BJ (cell line): ENCODE results near the gene HS6ST3. TPM values are rescaled to one million over a fixed set of nuclear protein-coding genes. Genes with fewer than 3 reads are reported as not detected.

Experiments used
- CTCF ChIA-PET: fragments of 350-600 bp; formaldehyde crosslinking; extraction: SDS; loops from one replicate; lab custom pipeline; 2021; ENCODE audit warnings: antibody characterized with exemption, inconsistent platforms; lab: Yijun Ruan, JAX
- POLR2A ChIA-PET: fragments of 300-600 bp; sonication (Branson Sonifier 250); formaldehyde crosslinking; extraction: SDS; loops from one replicate; lab custom pipeline; 2021; ENCODE audit warnings: antibody characterized with exemption; lab: Charles Lee
- DNase-seq: peaks from one replicate; pipeline ENCODE4 v3.0.0-alpha.2; 2011; ENCODE audit warnings: low read depth
- H3K27me3 ChIP-seq: 2 replicates; pipeline ENCODE4 v1.6.0; 2011; ENCODE audit warnings: low read length; ENCODE audit not compliant: control insufficient read depth, insufficient read depth
- H3K36me3 ChIP-seq: 2 replicates; pipeline ENCODE4 v1.5.1; 2011; ENCODE audit warnings: low read length; ENCODE audit not compliant: control insufficient read depth, insufficient read depth
- H3K4me3 ChIP-seq: 2 replicates; pipeline ENCODE4 v1.5.1; 2011; ENCODE audit warnings: low read depth, mild to moderate bottlenecking, control low read depth, low read length
- polyA plus RNA-seq: library from polyadenylated mRNA; depleted of rRNA; stranded (reverse); fragments of >200 nt; gene quantifications from 2 replicates; pipeline ENCODE4 v1.2.3, GENCODE V29; 2011
- TF ChIP-seq, protein P1 (sequence below): IDR thresholded peaks from 2 replicates; pipeline ENCODE4 v1.5.1; 2011; ENCODE audit warnings: low read depth, mild to moderate bottlenecking, control low read depth, inconsistent platforms, low read length, moderate library complexity; ENCODE audit not compliant: insufficient read depth

Gene HS6ST3
- polyA plus RNA-seq, 1 experiment, result not detected

DNA sequence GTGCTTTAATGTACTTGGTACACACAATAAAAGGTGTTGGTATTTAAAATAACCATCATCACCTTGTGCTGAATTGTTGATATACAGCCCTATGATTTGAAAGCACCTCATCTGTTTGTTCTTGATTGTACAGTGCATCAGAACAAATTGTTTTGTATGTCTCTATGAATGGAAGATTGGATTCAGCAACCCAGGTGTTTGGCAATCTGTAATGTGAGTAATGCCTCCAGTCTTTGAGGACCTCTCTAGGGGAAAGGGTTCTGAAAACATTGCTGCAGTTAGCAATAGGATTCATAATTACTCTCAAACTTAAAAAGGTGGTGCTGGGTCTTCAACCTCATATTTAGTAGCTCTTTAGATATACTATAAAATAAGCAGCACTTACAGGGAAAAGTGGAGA, 562.6 kb downstream of the HS6ST3 start:
- ChIA-PET POLR2A (no interaction called here), CTCF (no interaction called here)
- no peaks in the 10 kb centered on the region for H3K36me3 ChIP-seq
- TF ChIP-seq, protein P1, sequence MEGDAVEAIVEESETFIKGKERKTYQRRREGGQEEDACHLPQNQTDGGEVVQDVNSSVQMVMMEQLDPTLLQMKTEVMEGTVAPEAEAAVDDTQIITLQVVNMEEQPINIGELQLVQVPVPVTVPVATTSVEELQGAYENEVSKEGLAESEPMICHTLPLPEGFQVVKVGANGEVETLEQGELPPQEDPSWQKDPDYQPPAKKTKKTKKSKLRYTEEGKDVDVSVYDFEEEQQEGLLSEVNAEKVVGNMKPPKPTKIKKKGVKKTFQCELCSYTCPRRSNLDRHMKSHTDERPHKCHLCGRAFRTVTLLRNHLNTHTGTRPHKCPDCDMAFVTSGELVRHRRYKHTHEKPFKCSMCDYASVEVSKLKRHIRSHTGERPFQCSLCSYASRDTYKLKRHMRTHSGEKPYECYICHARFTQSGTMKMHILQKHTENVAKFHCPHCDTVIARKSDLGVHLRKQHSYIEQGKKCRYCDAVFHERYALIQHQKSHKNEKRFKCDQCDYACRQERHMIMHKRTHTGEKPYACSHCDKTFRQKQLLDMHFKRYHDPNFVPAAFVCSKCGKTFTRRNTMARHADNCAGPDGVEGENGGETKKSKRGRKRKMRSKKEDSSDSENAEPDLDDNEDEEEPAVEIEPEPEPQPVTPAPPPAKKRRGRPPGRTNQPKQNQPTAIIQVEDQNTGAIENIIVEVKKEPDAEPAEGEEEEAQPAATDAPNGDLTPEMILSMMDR, result no peak
- DNase-seq, result no peak
- no peaks in the 10 kb centered on the region for H3K27me3 ChIP-seq
- H3K4me3 ChIP-seq, result no peak overlapping the region

DNA sequence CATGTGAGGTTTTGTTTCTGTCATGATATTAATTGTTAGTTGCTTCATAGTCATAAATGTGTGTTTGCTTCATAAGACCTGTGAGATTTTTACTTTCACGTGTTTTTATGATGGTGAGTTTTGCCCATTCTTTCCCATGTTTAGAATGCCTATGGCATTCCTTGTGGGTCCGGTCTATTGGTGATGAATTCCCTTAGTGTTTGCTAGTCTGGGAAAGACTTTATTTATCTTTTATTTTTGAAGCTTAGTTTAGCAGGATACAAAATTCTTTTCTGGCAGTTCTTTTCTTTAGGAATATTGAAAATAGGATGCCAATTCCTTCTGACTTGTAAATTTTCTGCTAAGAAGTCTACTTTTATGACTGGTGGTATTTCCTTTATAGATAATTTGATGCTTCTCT, 571.7 kb downstream of the HS6ST3 start:
- ChIA-PET CTCF (no interaction called here), POLR2A (no interaction called here)
- TF ChIP-seq, protein P1, result no peak

DNA sequence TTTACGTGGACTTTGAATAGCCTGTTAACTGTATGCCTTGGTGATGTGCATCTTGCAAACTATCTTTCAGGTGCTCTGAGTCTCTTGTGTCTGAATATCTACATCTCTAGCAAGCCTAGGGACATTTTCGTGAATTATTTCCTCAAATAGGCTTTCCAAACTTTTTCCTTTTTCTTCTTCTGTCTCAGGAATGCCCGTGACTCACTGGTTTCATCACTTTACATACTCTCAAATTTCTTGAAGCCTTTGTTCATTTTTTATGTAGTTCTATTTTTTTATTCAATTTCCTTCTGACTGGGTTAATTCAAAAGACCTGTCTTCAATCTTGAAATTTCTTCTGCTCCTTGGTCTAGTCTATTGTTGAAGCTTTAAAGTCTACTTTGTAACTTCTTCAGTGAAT, 572.1 kb downstream of the HS6ST3 start:
- POLR2A ChIA-PET, result no interaction called here
- TF ChIP-seq, protein P1, result no peak
- CTCF ChIA-PET, result interaction anchor here (0.7 kb wide), 1 partner anchor 344 kb away, joined by 4 read pairs; no protein-coding TSS in a partner anchor
- DNase-seq, result no peak
- Histone ChIP-seq H3K36me3 (no peaks in the 10 kb centered on the region), H3K4me3 (no peak overlapping the region), H3K27me3 (no peaks in the 10 kb centered on the region)

More for the DNA sequence above, 571.7 kb downstream of the HS6ST3 start:
- Histone ChIP-seq H3K4me3 (no peak overlapping the region), H3K27me3 (no peaks in the 10 kb centered on the region), H3K36me3 (no peaks in the 10 kb centered on the region)
- no peak for DNase-seq

DNA sequence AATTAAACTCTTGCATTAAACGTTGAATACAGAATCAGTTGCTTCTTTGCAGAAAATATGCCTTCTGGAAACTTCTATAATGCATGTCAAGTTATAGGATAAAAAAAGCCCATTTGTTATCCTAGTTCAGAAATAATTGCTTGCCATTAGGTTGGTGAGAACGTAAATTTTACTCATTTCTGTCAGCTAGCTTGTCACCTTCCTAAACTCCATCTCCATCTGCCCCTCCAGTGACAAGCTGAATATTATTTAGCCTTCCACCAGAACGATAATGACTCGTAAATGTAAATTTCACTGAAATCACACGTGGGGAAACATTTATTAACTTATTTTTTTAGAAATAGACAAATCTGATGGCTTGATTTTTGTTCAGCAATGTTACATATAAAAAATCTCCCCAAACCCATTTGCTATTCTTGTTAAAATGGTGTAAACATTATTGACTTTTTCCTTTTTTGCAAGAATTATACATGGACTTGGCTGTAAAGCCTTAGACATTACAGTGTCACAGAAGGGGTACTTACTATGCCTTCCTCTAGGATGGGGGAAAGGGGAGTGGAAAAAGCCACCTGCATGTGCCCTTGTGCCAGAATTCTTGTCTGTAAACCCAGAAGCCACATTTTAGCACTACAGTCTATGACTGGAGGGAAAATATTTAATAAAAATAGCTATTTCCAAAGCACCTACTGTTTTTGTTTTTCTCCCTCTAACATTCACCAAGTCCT, 577.5 kb downstream of the HS6ST3 start:
- Histone ChIP-seq H3K27me3 (no peaks in the 10 kb centered on the region), H3K36me3 (no peaks in the 10 kb centered on the region), H3K4me3 (no peak overlapping the region)
- no peak for DNase-seq
- TF ChIP-seq, protein P1, result no peak
- CTCF ChIA-PET, result no interaction called here
- POLR2A ChIA-PET, result no interaction called here

DNA sequence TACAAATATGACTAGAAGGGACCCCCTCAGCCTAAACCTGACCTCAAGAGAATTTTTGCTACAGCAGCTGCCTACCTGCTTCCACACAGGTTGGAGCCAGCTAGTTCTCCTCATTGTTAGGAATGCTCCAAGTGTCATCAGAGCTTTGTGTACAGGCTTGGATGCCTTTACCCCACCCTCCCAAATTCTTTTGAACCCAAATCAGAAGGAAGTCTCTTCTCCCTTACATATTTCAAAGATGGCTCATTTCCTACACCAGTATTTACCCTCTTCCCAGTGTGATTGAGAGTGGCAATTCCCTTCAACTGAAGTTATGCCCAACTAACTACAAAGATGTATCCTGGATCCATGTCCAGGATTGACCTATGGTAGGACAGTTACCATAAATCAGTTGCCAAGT, 581.2 kb downstream of the HS6ST3 start:
- CTCF ChIA-PET, result no interaction called here

More for the DNA sequence above, 581.2 kb downstream of the HS6ST3 start:
- no peak for DNase-seq
- POLR2A ChIA-PET, result no interaction called here
- Histone ChIP-seq H3K4me3 (no peak overlapping the region), H3K36me3 (no peaks in the 10 kb centered on the region), H3K27me3 (no peaks in the 10 kb centered on the region)
- TF ChIP-seq, protein P1, result no peak
